Measurements from ENCODE around the gene SEMA4A. TPM values are rescaled to one million over a fixed set of nuclear protein-coding genes. Genes with fewer than 3 reads are reported as not detected.
A peak's percentile ranks its signal among the peaks of the same experiment; 100 is the strongest.

The SEMA4A gene
- total RNA-seq, 1 donor from 2014 or later, result 128 TPM

DNA sequence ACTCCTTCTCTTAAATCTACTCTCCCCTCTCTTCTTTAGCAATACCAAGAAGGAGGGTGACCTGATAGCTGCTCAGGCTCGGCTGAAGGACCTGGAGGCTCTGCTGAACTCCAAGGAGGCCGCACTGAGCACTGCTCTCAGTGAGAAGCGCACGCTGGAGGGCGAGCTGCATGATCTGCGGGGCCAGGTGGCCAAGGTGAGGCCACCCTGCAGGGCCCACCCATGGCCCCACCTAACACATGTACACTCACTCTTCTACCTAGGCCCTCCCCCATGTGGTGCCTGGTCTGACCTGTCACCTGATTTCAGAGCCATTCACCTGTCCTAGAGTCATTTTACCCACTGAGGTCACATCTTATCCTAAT lies 22.8 kb upstream of the SEMA4A start:
- no peaks in the 10 kb centered on the region for H3K9me3 Mint-ChIP-seq
- no peak overlapping the region for H3K27ac Mint-ChIP-seq
- intact Hi-C loops (cut with micrococcal nuclease), result loop anchor here (1.0 kb wide), 2 partner anchors 34 to 40 kb away; no protein-coding TSS in a partner anchor
- H3K27me3 Mint-ChIP-seq (ENCODE audit: low read depth), result no peaks in the 10 kb centered on the region
- H3K4me1 Mint-ChIP-seq (ENCODE audit: low read depth), result peaks cover 44% of the 10 kb centered on the region
- peaks cover 48% of the 10 kb centered on the region for H3K36me3 Mint-ChIP-seq (ENCODE audit: low read depth)
- DNase-seq (ENCODE audit: low spot score), result no peak
- no peak overlapping the region for H3K4me3 Mint-ChIP-seq (ENCODE audit: low read depth)

DNA sequence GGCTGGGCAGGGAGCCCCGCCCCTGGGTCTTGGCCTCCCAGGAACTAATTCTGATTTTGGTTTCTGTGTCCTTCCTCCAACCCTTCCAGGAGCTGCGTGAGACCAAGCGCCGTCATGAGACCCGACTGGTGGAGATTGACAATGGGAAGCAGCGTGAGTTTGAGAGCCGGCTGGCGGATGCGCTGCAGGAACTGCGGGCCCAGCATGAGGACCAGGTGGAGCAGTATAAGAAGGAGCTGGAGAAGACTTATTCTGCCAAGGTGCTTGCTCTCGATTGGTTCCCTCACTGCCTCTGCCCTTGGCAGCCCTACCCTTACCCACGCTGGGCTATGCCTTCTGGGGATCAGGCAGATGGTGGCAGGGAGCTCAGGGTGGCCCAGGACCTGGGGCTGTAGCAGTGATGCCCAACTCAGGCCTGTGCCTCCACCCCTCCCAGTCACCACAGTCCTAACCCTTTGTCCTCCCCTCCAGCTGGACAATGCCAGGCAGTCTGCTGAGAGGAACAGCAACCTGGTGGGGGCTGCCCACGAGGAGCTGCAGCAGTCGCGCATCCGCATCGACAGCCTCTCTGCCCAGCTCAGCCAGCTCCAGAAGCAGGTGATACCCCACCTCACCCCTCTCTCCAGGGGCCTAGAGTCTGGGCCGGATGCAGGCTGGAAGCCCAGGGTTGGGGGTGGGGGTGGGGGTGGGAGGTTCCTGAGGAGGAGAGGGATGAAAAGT lies 18.5 kb upstream of the SEMA4A start:
- H3K27ac Mint-ChIP-seq, result no peak overlapping the region
- DNase-seq (ENCODE audit: low spot score), result no peak
- intact Hi-C loops (cut with micrococcal nuclease), result no loop called here
- H3K27me3 Mint-ChIP-seq (ENCODE audit: low read depth), result no peaks in the 10 kb centered on the region
- no peaks in the 10 kb centered on the region for H3K9me3 Mint-ChIP-seq
- peaks cover 6% of the 10 kb centered on the region for H3K4me1 Mint-ChIP-seq (ENCODE audit: low read depth)
- H3K36me3 Mint-ChIP-seq (ENCODE audit: low read depth), result peaks cover 59% of the 10 kb centered on the region
- no peak overlapping the region for H3K4me3 Mint-ChIP-seq (ENCODE audit: low read depth)

DNA sequence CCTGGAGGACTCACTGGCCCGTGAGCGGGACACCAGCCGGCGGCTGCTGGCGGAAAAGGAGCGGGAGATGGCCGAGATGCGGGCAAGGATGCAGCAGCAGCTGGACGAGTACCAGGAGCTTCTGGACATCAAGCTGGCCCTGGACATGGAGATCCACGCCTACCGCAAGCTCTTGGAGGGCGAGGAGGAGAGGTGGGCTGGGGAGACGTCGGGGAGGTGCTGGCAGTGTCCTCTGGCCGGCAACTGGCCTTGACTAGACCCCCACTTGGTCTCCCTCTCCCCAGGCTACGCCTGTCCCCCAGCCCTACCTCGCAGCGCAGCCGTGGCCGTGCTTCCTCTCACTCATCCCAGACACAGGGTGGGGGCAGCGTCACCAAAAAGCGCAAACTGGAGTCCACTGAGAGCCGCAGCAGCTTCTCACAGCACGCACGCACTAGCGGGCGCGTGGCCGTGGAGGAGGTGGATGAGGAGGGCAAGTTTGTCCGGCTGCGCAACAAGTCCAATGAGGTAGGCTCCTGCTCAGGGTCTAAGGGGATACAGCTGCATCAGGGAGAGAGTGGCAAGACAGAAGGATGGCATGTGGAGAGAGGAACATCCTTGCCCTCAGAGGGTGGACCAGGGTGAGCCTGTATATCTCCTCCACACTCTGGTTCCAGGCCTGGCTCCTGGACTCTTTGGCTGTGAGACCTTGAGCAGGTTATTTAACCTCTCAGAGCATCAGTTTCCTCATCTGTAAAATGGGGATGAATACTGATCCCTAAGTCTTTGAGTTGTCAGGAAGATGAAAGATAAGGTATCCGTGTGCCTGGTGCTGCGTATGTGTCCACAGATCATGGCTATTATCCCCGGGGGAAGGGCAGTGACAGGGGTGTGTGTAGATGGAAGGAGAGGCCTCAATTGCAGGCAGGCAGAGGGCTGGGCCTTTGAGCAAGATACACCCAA lies 17.2 kb upstream of the SEMA4A start:
- H3K4me1 Mint-ChIP-seq (ENCODE audit: low read depth), result peaks cover 2% of the 10 kb centered on the region
- no peak for DNase-seq (ENCODE audit: low spot score)
- H3K9me3 Mint-ChIP-seq, result no peaks in the 10 kb centered on the region
- H3K27me3 Mint-ChIP-seq (ENCODE audit: low read depth), result no peaks in the 10 kb centered on the region
- intact Hi-C loops (cut with micrococcal nuclease), result no loop called here
- H3K4me3 Mint-ChIP-seq (ENCODE audit: low read depth), result no peak overlapping the region
- H3K36me3 Mint-ChIP-seq (ENCODE audit: low read depth), result peaks cover 54% of the 10 kb centered on the region
- H3K27ac Mint-ChIP-seq, result no peak overlapping the region

DNA sequence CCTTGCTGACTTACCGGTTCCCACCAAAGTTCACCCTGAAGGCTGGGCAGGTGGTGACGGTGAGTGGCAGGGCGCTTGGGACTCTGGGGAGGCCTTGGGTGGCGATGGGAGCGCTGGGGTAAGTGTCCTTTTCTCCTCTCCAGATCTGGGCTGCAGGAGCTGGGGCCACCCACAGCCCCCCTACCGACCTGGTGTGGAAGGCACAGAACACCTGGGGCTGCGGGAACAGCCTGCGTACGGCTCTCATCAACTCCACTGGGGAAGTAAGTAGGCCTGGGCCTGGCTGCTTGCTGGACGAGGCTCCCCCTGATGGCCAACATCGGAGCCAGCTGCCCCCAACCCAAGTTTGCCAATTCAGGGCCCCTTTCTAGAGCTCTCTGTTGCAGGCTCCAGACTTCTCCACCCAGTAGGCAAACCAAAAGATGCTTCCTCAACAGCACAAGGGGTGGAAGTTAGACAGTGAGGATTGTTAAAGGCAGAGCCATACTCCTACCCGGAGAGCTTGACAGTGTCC lies 16.4 kb upstream of the SEMA4A start:
- intact Hi-C loops (cut with micrococcal nuclease), result no loop called here
- Mint-ChIP-seq H3K4me1 (ENCODE audit: low read depth) (peaks cover 2% of the 10 kb centered on the region), H3K36me3 (ENCODE audit: low read depth) (peaks cover 49% of the 10 kb centered on the region), H3K27me3 (ENCODE audit: low read depth) (no peaks in the 10 kb centered on the region), H3K4me3 (ENCODE audit: low read depth) (no peak overlapping the region), H3K27ac (no peak overlapping the region), H3K9me3 (no peaks in the 10 kb centered on the region)
- no peak for DNase-seq (ENCODE audit: low spot score)

DNA sequence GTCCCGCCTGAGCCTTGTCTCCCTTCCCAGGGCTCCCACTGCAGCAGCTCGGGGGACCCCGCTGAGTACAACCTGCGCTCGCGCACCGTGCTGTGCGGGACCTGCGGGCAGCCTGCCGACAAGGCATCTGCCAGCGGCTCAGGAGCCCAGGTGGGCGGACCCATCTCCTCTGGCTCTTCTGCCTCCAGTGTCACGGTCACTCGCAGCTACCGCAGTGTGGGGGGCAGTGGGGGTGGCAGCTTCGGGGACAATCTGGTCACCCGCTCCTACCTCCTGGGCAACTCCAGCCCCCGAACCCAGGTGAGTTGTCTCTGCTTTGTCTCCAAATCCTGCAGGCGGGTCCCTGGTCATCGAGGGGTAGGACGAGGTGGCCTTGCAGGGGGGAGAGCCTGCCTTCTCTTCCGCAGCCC lies 14.9 kb upstream of the SEMA4A start:
- no peaks in the 10 kb centered on the region for H3K9me3 Mint-ChIP-seq
- H3K4me1 Mint-ChIP-seq (ENCODE audit: low read depth), result peaks cover 2% of the 10 kb centered on the region
- H3K27me3 Mint-ChIP-seq (ENCODE audit: low read depth), result no peaks in the 10 kb centered on the region
- H3K27ac Mint-ChIP-seq, result no peak overlapping the region
- intact Hi-C loops (cut with micrococcal nuclease), result no loop called here
- DNase-seq (ENCODE audit: low spot score), result no peak
- peaks cover 47% of the 10 kb centered on the region for H3K36me3 Mint-ChIP-seq (ENCODE audit: low read depth)
- H3K4me3 Mint-ChIP-seq (ENCODE audit: low read depth), result no peak overlapping the region

DNA sequence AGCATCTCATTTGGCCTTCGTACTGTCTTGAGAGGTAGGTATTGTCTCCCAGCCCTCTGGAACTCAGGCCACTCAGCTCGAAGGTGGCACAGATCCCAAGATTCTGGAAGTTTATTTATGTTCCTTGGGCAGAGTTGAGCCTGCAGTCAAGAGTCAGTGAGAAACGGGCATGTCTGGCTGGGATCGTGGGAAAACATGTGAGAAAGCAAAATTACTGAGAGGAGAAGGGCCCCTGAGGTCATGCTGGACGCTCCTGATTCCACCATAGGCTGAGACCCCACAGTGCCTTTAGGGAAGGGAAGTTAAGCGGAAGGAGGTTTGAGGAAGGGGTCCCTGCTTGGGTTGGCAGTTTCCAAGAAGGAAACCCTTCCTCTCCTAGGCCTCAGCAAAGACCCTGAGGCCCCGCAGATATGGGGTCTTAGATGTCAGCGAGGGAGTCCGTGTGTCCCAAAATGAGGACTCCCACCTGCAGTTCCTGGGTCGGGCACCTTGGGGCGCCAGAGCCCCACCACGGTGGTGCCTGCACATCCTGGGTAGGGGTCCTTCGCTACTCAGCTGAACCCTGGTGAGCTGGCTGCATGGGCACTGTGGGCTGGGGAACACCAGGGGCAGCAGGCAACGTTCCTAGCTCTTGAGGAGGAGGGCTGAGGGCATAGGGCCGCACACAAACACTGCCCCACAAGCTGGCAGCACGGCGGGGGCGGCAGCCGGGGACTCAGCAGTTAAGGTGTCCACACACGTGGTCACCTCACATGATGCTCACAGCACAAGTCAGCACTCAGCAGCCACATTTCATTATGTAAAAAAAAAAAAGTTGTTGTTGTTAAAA lies 12.3 kb upstream of the SEMA4A start:
- Mint-ChIP-seq H3K9me3 (no peaks in the 10 kb centered on the region), H3K27ac (no peak overlapping the region), H3K36me3 (ENCODE audit: low read depth) (peaks cover 25% of the 10 kb centered on the region), H3K27me3 (ENCODE audit: low read depth) (no peaks in the 10 kb centered on the region), H3K4me1 (ENCODE audit: low read depth) (peaks cover 7% of the 10 kb centered on the region), H3K4me3 (ENCODE audit: low read depth) (no peak overlapping the region)
- DNase-seq (ENCODE audit: low spot score), result no peak
- intact Hi-C loops (cut with micrococcal nuclease), result loop anchor here (10.0 kb wide), 1 partner anchor 174 kb away; no protein-coding TSS in a partner anchor

DNA sequence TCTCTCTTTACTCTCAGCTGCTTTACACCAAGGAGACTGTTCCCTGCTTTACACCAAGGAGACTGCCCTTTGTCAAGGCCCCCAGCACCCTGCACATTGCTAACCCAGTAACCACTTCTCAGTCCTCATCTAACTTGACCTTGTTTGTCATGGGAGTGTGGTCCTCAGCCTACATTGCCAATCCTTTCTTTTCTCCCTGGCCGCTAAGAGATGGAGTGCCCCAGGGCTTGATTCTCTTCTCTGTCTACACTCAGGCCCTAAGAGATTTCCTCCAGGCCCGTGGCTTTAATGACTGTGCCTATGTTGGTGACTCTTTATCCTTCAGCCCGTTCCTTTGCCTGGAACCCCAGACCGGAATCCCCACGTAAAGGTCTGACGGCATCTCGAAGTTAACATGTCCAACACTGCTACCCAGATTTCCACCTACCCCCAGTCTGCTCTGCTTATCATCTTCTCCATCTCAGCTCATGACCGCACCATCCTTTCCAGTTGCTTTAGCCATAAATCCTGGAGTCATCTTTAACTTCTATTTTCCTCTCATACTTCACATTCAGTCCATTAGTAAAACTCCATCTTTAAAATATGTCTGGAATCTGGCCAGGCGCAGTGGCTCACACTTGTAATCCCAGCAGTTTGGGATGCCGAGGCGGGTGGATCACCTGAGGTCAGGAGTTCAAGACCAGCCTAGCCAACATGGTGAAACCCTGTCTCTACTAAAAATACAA lies 9.5 kb upstream of the SEMA4A start:
- Mint-ChIP-seq H3K9me3 (no peaks in the 10 kb centered on the region), H3K4me3 (ENCODE audit: low read depth) (no peak overlapping the region), H3K36me3 (ENCODE audit: low read depth) (peaks cover 7% of the 10 kb centered on the region), H3K27ac (no peak overlapping the region), H3K27me3 (ENCODE audit: low read depth) (no peaks in the 10 kb centered on the region), H3K4me1 (ENCODE audit: low read depth) (peaks cover 26% of the 10 kb centered on the region)
- no peak for DNase-seq (ENCODE audit: low spot score)
- intact Hi-C loops (cut with micrococcal nuclease), result loop anchor here (10.0 kb wide), 1 partner anchor 171 kb away; no protein-coding TSS in a partner anchor

DNA sequence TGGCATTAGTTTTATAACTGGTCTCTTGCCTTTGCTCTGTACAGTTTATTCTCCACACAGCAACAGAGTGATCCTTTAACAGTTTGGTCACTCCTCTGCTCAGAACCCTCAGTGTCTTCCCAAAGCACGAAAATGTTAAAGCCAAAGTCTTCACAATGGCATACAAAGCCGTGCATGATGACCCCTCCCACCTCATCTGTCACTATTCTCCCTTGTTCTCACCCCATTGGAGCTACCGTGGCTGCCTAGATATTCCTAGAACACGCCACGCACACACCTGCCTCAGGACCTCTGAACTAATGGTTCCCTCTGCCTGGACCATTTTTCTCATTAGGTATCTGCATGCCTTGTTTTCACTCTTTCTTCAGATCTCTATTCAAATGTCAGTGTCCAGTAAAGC lies 8.6 kb upstream of the SEMA4A start:
- H3K27ac Mint-ChIP-seq, result no peak overlapping the region
- H3K27me3 Mint-ChIP-seq (ENCODE audit: low read depth), result no peaks in the 10 kb centered on the region
- H3K4me3 Mint-ChIP-seq (ENCODE audit: low read depth), result no peak overlapping the region
- no peak for DNase-seq (ENCODE audit: low spot score)
- no peaks in the 10 kb centered on the region for H3K9me3 Mint-ChIP-seq
- peaks cover 26% of the 10 kb centered on the region for H3K4me1 Mint-ChIP-seq (ENCODE audit: low read depth)
- H3K36me3 Mint-ChIP-seq (ENCODE audit: low read depth), result peaks cover 4% of the 10 kb centered on the region
- intact Hi-C loops (cut with micrococcal nuclease), result loop anchor here (10.0 kb wide), 1 partner anchor 170 kb away; no protein-coding TSS in a partner anchor

DNA sequence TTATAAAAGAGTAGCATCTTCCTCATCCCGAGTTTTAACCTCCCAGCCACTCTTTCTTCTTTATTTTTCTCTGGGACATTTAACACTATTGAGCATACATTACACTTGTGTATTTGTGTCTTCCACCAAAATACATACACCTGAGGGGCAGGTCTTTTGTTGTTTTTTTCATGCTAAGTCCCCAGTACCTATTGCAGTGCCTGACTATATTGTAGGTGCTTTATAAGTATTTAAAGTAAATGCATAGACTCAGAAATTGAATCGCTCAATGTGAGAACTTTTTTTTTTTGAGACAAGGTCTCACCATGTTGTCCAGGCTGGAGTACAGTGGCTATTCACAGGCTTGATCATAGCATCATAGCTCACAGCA lies 7.8 kb upstream of the SEMA4A start:
- Mint-ChIP-seq H3K36me3 (ENCODE audit: low read depth) (no peaks in the 10 kb centered on the region), H3K27me3 (ENCODE audit: low read depth) (no peaks in the 10 kb centered on the region), H3K9me3 (no peaks in the 10 kb centered on the region), H3K27ac (peak overlapping the region; percentile 76), H3K4me1 (ENCODE audit: low read depth) (peaks cover 32% of the 10 kb centered on the region), H3K4me3 (ENCODE audit: low read depth) (no peak overlapping the region)
- DNase-seq (ENCODE audit: low spot score), result no peak
- intact Hi-C loops (cut with micrococcal nuclease), result loop anchor here (1.0 to 10.0 kb wide), 3 partner anchors 16 to 169 kb away; no protein-coding TSS in a partner anchor

DNA sequence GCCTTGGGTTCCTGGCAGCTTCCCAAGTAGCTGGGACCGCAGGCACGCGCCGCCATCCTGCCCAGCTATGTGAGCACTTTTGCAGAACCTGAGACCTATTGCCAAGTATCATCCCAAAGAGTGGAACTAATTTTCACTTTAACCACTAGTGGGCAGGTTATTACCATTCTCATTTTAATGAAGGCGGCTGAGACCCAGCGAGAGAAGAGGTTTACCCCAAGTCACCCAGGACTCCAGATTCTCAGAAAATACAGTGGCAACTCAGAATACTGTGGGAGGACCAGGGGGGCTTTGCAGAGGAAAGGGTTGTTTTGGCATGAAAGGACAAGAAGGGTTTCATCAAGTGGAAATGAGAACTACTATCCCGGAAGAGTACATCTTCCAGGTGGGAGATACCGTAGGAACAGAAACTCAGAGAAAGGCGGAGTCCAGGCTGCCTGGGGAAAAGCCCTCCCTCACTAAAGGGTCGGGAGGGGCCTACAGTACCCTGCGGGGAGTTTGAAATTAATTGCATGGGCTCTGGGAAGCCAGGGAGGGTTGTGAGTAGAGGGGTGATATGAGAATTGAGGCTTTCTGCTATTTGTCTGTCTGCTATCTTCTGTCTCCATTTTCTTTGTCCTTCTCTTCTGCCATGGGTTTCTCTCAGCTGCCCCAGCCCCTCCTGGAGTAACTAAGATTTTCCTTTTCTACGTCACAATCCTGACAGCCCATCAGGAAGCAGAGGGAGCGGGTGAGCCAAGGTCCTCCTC lies 7.2 kb upstream of the SEMA4A start:
- Mint-ChIP-seq H3K4me3 (ENCODE audit: low read depth) (peak overlapping the region; percentile 18), H3K9me3 (no peaks in the 10 kb centered on the region), H3K36me3 (ENCODE audit: low read depth) (no peaks in the 10 kb centered on the region), H3K27me3 (ENCODE audit: low read depth) (no peaks in the 10 kb centered on the region), H3K27ac (peak overlapping the region; percentile 76), H3K4me1 (ENCODE audit: low read depth) (peaks cover 36% of the 10 kb centered on the region)
- peak; percentile 35 for DNase-seq (ENCODE audit: low spot score)
- intact Hi-C loops (cut with micrococcal nuclease), result loop anchor here (1.0 to 10.0 kb wide), 3 partner anchors 15 to 169 kb away; no protein-coding TSS in a partner anchor

DNA sequence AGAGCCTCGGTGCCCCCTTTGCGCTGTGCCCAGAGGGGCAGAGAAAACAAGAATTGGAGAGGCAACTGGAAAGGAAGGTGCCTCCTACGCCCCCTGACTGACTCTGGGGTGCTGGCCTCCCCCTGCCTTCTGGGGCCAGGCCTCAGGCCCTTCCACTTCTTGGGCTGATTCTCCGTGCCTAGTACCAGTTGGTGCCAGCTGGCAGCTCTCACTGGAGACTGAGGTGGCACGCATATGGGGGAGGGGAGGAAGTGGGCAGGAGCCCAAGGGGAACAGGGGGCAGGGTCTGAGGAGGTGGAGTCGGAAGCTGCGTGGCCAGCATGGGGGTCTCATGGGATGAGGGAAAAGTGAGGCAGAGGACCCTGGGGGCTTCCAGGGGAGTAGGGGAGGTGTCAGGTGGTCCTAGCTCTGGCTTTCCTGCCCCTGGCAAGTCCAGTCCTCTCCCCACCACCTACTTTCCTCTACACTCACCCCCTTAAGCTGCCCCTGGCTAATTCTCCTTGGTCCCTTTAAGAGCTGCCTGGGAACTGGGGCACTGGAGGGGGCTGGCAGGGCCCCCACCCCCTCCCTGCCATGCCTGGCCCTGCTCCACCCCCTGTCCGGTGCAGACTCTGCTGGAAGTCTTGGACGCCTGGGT lies 6.5 kb upstream of the SEMA4A start:
- H3K4me1 Mint-ChIP-seq (ENCODE audit: low read depth), result peaks cover 36% of the 10 kb centered on the region
- H3K9me3 Mint-ChIP-seq, result no peaks in the 10 kb centered on the region
- H3K4me3 Mint-ChIP-seq (ENCODE audit: low read depth), result no peak overlapping the region
- intact Hi-C loops (cut with micrococcal nuclease), result loop anchor here (1.0 to 10.0 kb wide), 3 partner anchors 14 to 168 kb away; no protein-coding TSS in a partner anchor
- no peaks in the 10 kb centered on the region for H3K36me3 Mint-ChIP-seq (ENCODE audit: low read depth)
- no peaks in the 10 kb centered on the region for H3K27me3 Mint-ChIP-seq (ENCODE audit: low read depth)
- H3K27ac Mint-ChIP-seq, result peak overlapping the region; percentile 76
- DNase-seq (ENCODE audit: low spot score), result no peak

Data from activated T-helper 2 cell treated with anti-CD3 and anti-CD28 coated beads, Interferon-gamma antibody, Interleukin-2, Interleukin-4, amounts not matched to agents 10 μg/mL and 5 μg/mL and 100 μg/mL, durations not matched to agents 14 hours and 24 hours and 36 hours (primary cell).